ENCODE measurements around the gene FAM241A. TPM values are rescaled to one million over a fixed set of nuclear protein-coding genes. Genes with fewer than 3 reads are reported as not detected.

FAM241A gene
- total and polyA plus RNA-seq, 2 donors (not counting 1 experiment from before 2014, with no cell fraction given) = 1.2 to 1.7 TPM

DNA sequence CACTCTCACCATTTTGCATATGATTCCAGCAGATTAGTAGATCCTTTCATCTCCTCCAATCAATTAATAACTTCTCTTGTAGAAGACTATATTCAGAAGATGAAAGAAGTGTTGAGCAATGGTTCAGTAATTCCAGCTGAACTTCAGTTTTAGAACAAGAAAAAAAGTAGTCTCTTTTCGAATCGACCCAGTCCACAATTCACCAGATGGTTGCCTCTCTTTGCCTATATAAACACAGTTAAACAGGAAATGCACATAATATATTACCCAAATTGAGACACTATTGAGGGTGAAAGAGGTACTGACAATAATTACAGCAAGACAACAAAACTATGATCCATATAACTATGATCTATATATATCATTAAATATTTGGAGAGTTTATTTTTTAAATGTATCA is 16.8 kb upstream of the FAM241A start:
- Histone ChIP-seq H3K27ac (ENCODE audit: insufficient read depth, low read length) (no peak overlapping the region), H3K9me3 (ENCODE audit: control insufficient read depth, insufficient read depth, low read depth, low read length) (no peaks in the 10 kb centered on the region), H3K36me3 (ENCODE audit: control insufficient read depth, insufficient read depth, low read length) (no peaks in the 10 kb centered on the region), H3K4me3 (replicated peaks in 1 of 4; ENCODE audit: control extremely low read depth in 1 of 4, insufficient read depth in 1 of 4, low read depth in 3 of 4, low read length in 4 of 4) (no peak overlapping the region), H3K4me2 (ENCODE audit: extremely low read depth, insufficient read depth, low read length) (no peak overlapping the region), H3K79me2 (ENCODE audit: control insufficient read depth, insufficient read depth, low read length) (no peaks in the 10 kb centered on the region), H3K4me1 (ENCODE audit: control insufficient read depth, extremely low read depth, insufficient read depth, low read length) (no peaks in the 10 kb centered on the region), H4K20me1 (ENCODE audit: control insufficient read depth, extremely low read depth, insufficient read depth, low read length) (no peaks in the 10 kb centered on the region), H3K9ac (ENCODE audit: insufficient read depth, low read length) (no peak overlapping the region), H2AFZ (ENCODE audit: low read length) (no peak overlapping the region), H3K27me3 (ENCODE audit: control insufficient read depth, insufficient read depth, low read length) (no peaks in the 10 kb centered on the region)
- peak in 1 of 2 donors; percentile 23 for DNase-seq (ENCODE audit: low read depth in 2 of 2)
- TF ChIP-seq, protein P1, sequence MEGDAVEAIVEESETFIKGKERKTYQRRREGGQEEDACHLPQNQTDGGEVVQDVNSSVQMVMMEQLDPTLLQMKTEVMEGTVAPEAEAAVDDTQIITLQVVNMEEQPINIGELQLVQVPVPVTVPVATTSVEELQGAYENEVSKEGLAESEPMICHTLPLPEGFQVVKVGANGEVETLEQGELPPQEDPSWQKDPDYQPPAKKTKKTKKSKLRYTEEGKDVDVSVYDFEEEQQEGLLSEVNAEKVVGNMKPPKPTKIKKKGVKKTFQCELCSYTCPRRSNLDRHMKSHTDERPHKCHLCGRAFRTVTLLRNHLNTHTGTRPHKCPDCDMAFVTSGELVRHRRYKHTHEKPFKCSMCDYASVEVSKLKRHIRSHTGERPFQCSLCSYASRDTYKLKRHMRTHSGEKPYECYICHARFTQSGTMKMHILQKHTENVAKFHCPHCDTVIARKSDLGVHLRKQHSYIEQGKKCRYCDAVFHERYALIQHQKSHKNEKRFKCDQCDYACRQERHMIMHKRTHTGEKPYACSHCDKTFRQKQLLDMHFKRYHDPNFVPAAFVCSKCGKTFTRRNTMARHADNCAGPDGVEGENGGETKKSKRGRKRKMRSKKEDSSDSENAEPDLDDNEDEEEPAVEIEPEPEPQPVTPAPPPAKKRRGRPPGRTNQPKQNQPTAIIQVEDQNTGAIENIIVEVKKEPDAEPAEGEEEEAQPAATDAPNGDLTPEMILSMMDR (conservative IDR thresholded peaks at IDR 0.05 in 1 of 2, IDR thresholded peaks at IDR 0.05 in 1 of 2; ENCODE audit: low read depth in 1 of 2, low read length in 2 of 2) = no peak
- TF ChIP-seq EZH2 (IDR thresholded peaks at IDR 0.05; ENCODE audit: low read length, missing control alignments) = no peak

DNA sequence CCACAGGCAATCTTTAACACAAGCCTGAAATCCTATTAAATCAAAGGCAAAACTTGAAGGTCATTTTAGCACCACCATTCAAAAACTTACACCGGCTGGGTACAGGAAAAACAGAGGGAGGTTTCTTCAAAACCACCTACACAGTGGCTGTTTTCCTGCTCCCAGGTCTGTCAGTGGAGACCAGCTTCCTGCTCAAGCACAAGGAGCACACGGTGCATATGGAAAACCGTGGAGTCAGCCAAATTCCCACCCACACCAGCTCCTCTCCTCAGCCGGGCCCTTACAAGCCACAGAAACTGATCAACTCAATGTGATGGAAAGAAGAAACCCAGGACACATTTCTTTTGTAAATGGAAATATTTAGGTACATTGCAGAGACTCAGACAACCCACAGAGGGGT is 14.3 kb upstream of the FAM241A start:
- TF ChIP-seq, protein P1 (conservative IDR thresholded peaks at IDR 0.05 in 1 of 2, IDR thresholded peaks at IDR 0.05 in 1 of 2; ENCODE audit: low read depth in 1 of 2, low read length in 2 of 2) = no peak
- no peak for TF ChIP-seq EZH2 (IDR thresholded peaks at IDR 0.05; ENCODE audit: low read length, missing control alignments)
- Histone ChIP-seq H3K9ac (ENCODE audit: insufficient read depth, low read length) (no peak overlapping the region), H3K79me2 (ENCODE audit: control insufficient read depth, insufficient read depth, low read length) (no peaks in the 10 kb centered on the region), H3K4me1 (ENCODE audit: control insufficient read depth, extremely low read depth, insufficient read depth, low read length) (no peaks in the 10 kb centered on the region), H3K36me3 (ENCODE audit: control insufficient read depth, insufficient read depth, low read length) (no peaks in the 10 kb centered on the region), H2AFZ (ENCODE audit: low read length) (peak overlapping the region; percentile 45), H4K20me1 (ENCODE audit: control insufficient read depth, extremely low read depth, insufficient read depth, low read length) (no peaks in the 10 kb centered on the region), H3K4me2 (ENCODE audit: extremely low read depth, insufficient read depth, low read length) (no peak overlapping the region), H3K27ac (ENCODE audit: insufficient read depth, low read length) (no peak overlapping the region), H3K27me3 (ENCODE audit: control insufficient read depth, insufficient read depth, low read length) (no peaks in the 10 kb centered on the region), H3K9me3 (ENCODE audit: control insufficient read depth, insufficient read depth, low read depth, low read length) (no peaks in the 10 kb centered on the region), H3K4me3 (replicated peaks in 1 of 4; ENCODE audit: control extremely low read depth in 1 of 4, insufficient read depth in 1 of 4, low read depth in 3 of 4, low read length in 4 of 4) (no peak overlapping the region)
- peak; percentile 19 to 65 for DNase-seq (ENCODE audit: low read depth in 2 of 2)

DNA sequence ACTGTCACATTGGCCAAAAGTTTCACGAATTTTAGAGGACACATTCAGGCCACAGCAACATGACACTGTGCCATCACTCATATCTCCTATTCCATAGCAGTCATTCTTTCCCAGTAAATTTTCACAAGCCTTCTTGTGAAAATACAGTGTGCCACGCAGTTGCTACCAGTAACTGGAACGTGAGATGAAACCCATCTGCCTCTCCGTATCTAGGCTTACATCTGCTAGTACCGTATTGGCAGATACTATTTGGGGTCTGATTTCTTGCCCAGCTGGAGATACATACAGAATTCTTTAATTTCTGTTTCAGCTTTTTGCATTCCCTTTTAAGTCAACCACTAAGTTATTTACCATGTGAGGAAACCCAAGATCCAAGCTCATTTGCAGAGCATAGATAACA is 8.7 kb upstream of the FAM241A start:
- Histone ChIP-seq H3K4me1 (ENCODE audit: control insufficient read depth, extremely low read depth, insufficient read depth, low read length) (no peaks in the 10 kb centered on the region), H3K9me3 (ENCODE audit: control insufficient read depth, insufficient read depth, low read depth, low read length) (no peaks in the 10 kb centered on the region), H4K20me1 (ENCODE audit: control insufficient read depth, extremely low read depth, insufficient read depth, low read length) (no peaks in the 10 kb centered on the region), H3K36me3 (ENCODE audit: control insufficient read depth, insufficient read depth, low read length) (no peaks in the 10 kb centered on the region), H3K79me2 (ENCODE audit: control insufficient read depth, insufficient read depth, low read length) (no peaks in the 10 kb centered on the region), H2AFZ (ENCODE audit: low read length) (no peak overlapping the region), H3K4me2 (ENCODE audit: extremely low read depth, insufficient read depth, low read length) (no peak overlapping the region), H3K4me3 (replicated peaks in 1 of 4; ENCODE audit: control extremely low read depth in 1 of 4, insufficient read depth in 1 of 4, low read depth in 3 of 4, low read length in 4 of 4) (no peak overlapping the region), H3K27ac (ENCODE audit: insufficient read depth, low read length) (no peak overlapping the region), H3K27me3 (ENCODE audit: control insufficient read depth, insufficient read depth, low read length) (no peaks in the 10 kb centered on the region), H3K9ac (ENCODE audit: insufficient read depth, low read length) (no peak overlapping the region)
- TF ChIP-seq EZH2 (IDR thresholded peaks at IDR 0.05; ENCODE audit: low read length, missing control alignments) = no peak
- TF ChIP-seq, protein P1 (conservative IDR thresholded peaks at IDR 0.05 in 1 of 2, IDR thresholded peaks at IDR 0.05 in 1 of 2; ENCODE audit: low read depth in 1 of 2, low read length in 2 of 2) = no peak
- DNase-seq (ENCODE audit: low read depth in 2 of 2) = no peak
